Measurements from ENCODE around the gene ARL4C.
"Not testable (repeated sequence)": the region's sequence is repeated elsewhere in the genome, so short reads cannot be mapped to it uniquely, and the experiment has no call there.

The ARL4C gene

DNA sequence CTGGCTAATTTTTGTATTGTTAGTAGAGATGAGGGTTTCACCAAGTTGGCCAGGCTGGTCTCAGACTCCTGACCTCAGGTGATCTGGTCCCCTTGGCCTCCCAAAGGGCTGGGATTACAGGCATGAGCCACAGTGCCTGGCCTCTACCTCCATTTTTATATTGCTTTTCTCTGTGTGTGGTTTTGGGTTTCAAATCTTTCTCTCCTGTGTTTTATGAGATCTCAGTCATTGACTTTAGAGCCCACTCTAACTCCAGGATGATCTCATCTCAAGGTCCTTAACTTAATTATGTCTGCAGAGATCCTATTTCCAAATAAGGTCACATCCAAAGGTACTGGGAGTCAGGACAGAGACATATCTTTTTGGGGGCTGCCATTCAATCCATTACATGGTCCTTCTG, 24.7 kb downstream of the ARL4C start:
- no peak for DNase-seq

DNA sequence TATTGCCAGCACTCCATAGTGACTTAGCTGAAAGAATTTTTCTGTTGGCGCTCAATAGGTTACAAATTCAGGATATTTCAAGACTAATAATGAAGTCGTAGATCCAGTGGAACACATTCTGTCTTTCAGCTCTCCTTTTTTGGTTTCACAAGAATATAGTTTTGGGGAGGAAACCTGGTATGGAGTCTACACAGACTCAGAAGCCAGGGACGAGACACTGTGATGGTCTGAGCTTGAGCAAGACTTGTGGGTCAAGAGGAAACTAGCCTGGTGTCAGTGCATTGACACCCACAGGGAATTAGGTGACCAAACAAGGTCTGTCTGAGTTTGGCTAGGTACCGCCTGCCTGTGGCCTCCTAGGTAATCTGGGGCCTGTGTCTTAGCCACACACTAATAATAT, 26.9 kb downstream of the ARL4C start:
- no peak for DNase-seq

DNA sequence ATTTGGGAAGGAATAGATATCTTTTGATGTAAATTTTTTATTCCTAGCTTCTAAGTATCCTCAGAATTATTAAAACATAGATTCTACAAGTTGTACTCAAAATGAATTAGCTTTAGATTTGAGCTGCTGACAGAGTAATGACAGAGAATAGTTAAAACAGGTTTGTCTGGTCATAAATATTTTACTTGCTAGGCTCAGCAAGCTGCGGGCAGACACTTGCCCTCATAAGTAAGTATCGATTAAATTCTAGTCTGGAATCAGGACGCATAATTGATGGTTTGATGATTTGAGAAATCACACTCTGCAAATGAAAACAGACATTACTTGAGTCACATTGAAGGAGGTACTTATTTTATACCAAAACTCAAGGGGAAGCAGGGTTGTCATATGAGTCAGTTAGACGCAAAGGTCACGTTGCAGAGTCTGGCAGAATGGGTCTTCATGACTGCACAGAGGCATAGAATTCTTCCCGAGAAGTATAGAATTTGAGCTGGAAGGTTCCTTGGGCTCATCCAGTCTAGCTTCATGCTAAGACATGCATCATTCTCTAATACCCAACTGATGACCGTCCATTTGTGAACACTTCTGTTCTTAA, 27.5 kb downstream of the ARL4C start:
- DNase-seq, result no peak

DNA sequence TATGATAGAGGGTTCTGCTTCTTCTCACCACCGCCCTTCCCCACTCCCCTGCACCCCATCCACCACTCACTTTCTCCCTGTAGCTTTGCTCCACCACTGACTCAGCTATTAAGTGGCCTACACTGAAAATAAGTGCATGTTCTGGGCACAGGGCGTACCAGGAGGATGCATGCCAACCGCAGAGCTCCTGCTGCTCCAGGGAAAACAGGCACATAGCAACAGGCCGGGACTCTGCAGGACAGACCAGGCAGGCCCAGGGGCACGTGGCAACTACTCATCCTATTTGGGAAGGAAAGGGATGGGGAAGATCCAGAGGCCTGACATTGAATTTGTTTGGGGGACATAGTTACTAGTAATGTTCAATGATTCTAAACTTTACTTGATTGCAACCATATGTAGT, 28.4 kb downstream of the ARL4C start:
- no peak for DNase-seq

DNA sequence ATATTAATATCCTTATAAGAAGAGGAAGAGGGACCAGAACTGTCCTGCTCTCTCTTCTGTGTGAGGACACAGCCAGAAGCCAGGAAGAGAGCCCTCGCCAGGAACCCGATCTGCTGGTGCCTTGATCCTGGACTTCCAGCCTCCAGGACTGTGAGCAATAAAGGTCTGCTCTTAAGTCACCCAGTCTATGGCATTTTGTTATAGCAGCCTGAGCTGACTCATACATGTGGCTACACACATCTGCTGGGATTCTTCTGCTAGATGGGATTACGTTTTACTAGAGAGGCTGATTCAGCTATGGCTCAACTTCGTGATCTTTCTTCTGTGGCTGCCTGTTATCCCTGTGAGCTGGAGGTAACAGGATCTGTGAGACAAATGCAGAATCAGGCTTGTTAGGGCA, 29.6 kb downstream of the ARL4C start:
- DNase-seq, result no peak

DNA sequence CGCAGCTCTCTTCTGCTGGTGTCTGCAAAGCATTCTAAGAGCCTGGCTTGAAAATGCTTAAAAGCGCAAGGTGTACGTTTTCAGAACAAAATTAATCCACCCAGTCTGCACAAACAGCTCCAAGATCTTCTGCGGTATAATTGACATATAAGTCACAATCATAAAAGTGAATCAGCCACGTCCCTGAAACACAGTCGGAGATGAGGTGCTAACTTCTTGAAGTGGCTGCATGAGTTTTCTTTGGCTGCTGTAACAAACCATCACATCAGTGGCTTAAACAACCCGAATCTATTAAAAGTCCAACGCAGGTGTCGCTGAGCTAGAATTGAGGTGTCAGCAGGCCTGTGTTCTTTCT, 32.6 kb downstream of the ARL4C start:
- DNase-seq, result no peak

DNA sequence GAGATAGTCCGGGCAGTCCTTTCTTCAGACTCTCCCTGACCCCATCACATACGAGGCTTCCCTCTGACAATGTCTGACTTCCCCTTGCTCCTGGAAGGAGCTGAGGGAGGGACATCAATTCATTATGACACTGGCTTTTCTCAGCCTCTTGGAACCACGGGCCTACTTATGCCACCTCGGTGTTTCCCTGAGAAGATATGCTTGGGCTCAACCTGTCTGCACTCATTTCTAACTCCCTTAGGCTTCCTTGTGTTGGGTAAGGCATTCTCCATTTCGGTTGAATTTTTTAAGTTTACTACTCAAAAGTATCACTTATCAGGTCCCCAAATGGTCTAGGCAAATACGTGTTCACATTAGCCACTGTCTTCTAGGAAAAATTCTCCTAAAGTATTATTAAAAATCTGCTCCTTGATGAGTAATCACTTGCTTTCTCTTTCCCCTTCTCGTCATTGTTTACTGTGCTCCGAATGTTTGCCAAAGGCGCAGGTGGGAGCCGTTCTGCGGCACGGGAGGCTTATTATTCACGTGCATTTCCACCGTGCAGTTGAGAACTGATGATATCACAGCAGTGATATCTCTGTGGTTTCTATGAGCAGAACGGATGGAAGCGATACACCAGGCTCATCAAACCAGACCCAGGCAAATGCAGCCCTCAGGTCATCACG, 33.1 kb downstream of the ARL4C start:
- no peak for DNase-seq

DNA sequence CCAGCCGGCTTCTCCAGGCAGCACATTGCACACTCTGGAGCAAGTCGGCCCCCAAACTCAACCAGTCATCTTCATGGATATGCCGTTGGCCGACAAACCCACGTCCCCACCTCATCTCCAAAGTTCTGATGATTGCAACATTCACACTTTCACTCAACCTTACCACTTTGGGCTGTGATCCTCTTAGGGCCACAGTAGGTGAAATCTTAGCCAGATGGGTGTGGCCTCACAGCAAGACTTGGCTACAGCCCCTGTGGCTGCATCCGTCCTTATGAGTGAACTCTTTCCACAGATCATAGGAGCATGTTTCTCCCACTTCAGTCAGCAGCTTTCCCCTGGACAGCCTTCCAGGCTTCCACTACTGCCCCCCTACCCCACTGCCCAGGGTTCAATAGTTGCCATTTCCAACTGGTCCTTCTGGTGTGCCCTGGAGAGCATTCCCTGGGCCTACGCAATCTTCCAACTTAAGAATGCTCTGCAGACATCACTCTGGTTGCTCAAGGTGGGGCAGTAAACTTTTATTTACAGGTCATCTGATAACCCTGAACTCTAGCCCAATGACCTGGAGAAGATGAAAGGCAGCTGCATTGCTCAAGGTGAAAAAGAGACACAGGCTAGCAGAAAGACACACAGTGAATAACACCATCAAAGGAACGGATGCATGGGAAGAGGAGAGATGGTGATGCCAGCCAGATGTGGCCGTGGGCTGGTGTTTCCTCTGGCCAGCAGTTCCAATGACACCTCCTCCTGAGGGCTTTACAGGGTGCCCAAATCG, 34.5 kb downstream of the ARL4C start:
- DNase-seq, result no peak

DNA sequence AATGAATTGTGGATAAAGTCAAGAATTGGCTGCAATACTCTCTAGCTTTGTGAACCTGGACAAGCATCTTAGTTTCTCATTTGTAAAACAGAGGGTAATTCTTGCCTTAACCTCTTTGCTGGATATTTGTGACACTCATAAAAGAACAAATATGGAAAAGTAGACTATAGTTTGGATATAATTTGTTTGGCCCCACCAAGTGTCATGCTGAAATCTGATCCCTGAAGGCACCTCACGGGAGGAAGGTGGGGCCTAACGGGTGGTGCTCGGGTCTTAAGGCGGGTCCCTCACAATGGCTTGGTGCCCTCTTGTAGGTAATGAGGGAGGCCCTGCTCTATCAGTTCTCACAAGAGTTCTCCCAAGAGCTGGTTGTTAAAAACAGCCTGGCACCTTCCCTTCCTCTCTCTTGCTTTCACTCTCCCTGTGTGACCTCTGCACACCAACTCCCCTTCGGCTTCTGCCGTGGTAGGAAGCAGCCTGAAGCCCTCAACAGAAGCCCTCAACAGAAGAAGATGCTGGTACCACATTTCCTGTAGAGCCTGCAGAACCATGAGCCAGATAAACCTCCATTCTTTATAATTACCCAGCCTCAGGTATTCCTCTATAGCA, 37.4 kb downstream of the ARL4C start:
- no peak for DNase-seq

DNA sequence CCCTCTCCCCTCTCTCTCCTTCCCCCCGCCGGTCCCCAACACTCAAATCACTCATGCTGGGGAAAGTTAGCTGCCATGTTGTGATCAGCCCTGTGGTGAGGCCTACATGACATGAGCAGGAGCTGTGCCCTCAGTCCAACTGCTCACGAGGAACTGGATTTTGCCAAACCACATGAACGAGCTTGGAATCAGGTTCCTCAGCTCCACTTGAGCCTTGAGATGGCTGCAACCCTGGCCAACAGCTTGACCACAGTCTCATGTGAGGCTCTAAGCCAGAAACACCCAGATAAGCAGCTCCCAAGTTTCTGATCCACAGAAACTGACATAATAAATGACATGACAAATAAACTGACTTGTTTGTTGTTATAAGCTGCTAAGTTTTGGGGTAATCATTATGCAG, 38.4 kb downstream of the ARL4C start:
- no peak for DNase-seq

DNA sequence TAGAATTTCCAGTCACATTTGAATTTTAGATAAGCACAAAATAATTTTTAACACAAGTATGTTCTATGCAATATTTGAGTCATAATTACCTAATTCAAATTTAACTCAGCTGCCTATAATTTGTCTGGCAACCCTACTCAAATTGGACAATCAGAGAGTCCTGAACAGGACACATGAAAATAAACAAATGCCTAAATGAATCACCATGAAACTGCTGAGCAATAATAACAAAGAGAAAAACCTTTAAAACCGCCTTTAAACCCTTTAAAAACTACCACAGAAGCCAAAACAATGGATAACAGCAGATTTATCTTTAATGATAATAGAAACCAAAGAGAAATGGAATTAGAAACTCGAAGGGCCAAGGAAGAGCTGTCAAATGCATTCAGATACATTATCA, 39.5 kb downstream of the ARL4C start:
- no peak for DNase-seq

DNA sequence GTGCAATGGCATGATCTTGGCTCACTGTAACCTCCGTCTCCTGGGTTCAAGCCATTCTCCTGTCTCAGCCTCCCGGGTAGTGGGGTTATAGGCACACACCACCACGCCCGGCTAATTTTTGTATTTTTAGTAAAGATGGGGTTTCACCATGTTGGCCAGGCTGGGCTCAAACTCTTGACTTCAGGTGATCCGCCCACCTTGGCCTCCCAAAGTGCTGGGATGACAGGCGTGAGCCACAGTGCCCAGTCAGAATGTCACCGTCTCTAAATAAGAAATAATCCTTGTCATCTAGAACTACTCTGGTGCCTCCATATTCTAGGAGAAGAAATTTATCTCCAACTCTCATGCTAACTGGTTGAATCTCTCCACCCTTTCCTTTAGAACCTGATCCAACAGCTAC, 41.6 kb downstream of the ARL4C start:
- DNase-seq, result not testable (repeated sequence)

DNA sequence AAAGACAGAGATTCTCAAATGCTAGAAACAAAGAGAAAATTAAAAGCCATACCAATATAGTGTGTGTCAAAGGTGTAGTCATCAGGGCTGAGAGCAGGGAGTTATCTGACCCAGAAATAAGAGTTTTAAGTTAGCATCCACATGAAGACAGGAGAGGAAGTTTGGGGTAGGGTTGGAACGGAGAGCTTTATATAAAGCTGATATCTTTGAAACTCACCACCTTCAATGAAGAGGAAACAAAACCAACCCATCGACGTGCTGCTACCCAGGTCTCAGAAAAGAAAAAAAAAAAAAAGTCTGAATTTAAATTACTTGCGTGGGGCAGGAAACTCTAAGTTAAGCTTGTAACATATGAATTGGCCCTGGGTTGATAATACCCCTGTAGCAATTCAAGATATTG, 42.4 kb downstream of the ARL4C start:
- no peak for DNase-seq

DNA sequence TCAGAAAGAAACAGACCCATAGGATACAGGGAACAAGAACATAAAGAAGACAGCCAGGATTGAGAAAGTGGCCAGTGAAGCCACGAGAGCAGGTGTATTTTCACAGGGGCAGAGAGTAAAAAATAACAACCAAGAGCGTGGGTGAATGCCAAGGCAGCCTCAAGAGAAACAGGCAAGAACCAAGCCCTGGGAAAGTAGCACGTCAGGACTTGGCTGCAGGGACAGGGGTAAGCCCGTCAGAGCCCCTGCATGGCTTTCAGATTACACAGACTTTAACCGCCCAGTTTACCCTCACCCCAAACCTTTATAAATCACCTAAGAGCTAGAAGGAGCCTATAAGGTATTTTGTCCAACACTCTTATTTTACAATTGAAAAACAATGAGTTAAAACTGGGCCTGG, 43.7 kb downstream of the ARL4C start:
- DNase-seq, result no peak

DNA sequence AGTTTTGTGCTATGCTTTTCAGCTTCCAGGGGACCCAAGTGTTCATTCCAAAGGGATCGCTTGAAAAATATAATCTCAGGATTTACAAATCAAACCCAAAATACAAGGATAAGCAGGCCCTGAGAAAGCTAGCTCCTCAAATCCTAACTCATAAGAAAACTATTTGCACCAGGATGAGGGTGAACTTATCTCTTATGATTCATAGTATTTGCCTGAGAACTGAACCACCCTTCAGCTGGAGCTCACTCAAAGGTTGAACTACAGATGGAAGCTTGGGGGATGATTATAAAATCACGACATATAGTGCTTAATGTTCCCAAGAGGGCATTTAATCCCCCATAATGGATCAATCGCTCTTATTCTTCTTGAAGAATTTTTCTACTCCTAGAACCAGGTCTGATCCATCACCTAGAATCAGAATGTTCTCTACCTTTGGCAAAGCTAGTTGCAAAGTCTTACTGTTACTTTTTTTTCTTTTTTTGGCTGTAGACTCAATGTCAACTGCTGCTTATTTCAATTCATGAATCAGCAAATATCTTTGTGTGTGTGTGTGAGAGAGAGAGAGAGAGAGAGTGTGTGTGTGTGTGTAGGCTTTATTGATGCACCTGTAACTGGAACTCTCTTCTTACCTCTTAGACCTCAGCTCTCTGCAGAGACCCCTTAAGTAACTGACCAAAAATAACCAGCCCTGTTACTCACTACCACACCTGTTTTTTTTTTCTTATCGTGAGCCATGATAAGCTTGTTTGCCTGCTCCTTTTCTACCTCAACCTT, 44.8 kb downstream of the ARL4C start:
- DNase-seq, result no peak

DNA sequence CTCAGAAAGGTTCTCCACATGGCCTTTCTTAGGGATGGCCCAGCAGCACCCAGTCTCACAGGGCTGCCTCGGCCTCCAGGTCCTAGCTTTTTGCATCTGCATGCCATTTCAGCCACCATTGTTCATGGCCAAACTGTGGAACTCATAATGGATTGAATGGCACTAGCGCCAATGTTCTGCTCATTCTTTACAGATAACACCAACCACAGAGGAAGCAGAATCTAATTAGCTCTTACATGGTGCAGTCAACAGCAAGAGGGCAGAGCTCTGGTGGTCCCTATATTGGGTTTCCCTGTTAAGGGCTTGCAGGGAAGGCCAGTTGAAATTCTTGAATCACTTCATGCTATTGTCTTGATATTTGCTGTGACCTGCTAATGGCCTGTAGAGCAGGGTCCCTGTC, 45.6 kb downstream of the ARL4C start:
- DNase-seq, result no peak

DNA sequence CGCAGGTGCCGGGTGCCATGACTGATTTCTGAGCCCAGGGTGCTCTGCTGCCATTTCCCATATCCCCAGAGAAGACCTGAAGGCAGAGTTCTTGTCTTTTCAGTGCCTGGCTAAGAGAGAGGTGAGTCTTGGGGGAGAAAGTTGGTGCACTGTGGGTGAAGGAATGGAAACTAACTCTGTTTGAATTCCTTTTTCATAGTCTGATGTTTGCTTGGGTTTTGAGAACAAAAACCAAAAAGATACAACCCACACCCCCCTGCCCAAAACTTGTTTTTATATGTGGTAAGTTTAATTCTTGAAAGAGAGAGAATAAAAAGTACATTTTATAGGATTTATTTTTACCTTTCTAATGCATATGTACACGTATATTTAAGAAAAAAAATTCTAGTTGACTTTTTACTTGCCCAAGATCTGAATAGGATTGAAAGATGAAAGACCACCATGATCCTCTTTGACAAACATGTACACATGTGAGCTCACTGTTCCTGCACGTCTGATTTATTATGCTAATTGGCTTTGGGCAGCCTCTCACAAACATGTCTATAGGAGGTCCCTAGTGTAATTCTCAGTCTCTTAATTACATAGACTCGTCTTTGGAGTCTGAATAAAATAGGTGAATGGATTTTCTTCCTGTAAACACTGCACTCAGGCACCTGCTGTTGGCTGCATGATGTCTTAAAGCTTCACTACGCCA, 46.3 kb downstream of the ARL4C start:
- no peak for DNase-seq

DNA sequence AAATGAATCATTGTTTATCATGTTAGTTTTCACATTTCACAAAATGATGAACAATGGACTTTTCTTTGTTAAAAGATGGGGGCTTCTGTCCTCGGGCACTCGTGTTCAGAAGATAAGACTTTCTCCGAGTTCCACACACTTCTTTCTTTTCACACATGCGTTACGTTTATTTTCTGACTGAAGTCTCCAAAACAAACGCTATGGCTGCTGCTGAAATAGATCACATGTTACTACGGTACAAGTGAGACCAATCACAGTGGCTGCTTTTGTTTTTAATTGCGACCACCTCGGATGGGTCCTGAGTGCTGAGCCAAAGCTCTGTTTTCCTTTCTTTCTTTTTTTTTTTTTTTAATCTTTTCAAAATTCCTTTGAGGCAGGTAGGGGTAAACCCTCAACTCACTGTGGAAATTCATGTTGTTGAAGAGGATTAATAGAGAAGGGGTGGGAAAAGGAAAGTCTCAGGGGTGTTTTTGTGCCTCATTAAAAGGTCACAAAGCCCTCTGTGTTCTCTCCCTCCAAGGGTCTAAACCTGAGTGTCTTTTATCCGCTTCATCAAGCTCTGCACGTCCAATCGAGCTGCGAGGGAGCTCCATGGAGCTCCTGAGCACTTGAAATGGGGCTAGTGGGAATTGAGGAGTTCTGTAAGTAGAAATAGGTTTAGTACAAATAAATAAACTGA, 48.2 kb downstream of the ARL4C start:
- no peak for DNase-seq

DNA sequence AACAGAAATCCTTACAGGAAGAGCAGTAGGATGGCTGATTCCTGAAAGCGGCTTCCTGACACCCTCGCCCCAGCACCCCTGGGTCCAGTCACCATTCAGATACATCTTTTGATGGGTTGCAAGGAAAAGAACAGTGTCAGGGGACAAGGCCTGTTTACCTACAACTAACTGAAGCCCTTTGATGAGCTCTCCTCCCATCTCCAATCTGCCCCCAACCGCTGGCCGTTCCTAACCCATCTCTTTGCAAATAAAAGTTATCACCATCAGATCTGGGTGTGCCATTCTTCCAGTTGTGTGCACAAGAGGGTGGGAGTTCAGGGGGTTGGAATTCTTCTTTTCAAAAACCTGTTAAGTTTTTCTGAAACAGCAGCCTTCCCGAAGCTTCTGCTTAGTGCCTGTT, 48.9 kb downstream of the ARL4C start:
- no peak for DNase-seq

DNA sequence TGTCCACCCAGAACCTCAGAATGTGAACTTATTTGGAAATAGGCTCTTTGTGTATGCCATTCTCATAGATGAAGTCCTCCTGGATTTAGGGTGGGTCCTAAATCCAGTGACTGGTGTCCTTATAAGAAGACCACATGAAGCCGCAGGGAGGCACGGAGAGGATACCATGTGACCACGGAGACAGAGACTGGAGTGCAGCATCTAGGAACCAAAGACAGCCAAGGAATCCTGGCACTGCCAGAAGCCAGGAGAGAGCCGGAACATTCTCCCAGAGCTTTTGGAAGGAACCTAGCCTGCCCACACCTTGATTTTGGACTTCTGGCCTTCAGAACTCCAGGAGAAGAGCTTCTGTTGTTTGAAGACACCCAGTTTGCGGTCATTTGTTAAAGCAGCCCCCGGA, 49.7 kb downstream of the ARL4C start:
- no peak for DNase-seq

DNA sequence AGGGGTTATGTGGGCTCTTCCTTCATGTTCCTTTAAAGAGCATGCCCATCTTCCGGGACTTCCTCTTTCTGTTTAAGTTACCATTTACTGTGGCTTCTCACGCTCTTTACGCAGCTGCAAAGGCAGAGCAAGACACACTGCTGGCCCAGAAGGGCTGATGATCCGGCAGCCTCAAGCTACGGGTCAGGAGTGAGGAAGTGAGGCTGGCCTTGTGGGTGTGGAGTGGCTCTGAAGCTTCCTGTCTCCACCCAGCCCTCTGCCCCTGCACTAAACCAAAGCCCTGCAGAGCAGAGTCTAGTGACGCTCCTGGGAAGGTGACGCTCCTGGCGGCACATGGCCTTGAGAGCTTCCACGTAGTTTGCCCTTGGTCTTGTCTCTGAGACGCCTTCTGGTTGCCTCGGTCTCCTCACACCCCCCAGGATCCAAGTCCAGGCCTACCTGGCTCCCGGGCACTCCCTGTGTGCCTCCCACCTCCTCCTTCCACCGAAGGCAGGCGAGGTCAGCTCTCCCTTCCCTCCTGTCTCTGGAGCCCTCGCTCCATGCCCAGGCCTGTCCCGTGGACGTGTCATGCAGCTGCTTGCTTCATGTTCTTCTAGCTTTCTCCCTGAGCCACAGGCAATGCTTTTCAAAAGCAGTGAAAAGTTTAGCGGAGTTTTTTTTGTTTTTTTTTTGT, 50.3 kb downstream of the ARL4C start:
- peak; percentile 43 for DNase-seq

DNA sequence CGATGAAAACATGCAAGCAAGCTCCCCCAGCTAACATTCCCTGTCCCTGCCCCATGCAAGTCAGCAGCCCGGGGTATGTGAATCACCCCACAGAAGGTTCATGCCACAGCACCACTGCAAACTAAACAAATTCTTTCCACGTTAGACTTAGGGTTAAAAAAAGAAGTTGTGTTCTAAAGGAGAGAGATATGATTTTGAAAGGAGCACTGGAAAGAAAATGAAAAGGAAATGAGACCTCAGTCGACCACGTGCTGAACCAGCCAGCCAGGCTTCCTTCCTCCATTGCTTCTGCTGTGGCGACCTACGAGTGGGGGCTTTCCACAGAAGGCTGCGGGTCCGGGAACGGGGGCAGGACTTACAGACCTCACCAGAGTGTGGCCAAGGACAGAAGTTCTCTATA, 52.0 kb downstream of the ARL4C start:
- no peak for DNase-seq

All from hematopoietic multipotent progenitor cell treated with erythropoietin and hydrocortisone succinate and interleukin-3 and kit ligand, for 8 days (in vitro differentiated cells).